ENCODE results near the gene TMC2.

DNA sequence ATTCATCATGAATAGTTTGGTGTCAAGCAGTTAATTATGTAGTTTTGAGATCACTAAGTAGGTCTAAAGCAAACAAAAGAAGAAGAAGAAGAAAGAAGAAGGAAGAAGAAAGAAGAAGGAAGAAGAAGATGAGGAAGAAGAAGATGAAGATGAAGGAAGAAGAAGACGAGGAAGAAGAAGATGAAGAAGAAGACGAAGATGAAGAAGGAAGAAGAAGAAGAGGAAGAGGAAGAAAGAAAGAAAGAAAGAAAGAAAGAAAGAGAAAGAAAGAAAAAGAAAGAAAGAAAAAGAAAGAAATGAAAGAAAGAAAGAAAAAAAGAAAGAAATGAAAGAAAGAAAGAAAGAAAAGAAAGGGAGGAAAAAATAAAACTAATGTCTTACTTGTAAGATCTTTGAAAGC, 9.2 kb downstream of the TMC2 start:
- TF ChIP-seq POLR2A (IDR thresholded peaks at IDR 0.05), result no peak
- TF ChIP-seq CTCF (IDR thresholded peaks at IDR 0.05), result no peak

All from upper lobe of left lung (tissue), 4 donors.